GDM1 (cell line): ENCODE data around the gene SARDH.

Experiments
- DNase-seq: peaks from one replicate; lab custom pipeline; 2025; lab: John Stamatoyannopoulos, UW

SARDH gene

DNA sequence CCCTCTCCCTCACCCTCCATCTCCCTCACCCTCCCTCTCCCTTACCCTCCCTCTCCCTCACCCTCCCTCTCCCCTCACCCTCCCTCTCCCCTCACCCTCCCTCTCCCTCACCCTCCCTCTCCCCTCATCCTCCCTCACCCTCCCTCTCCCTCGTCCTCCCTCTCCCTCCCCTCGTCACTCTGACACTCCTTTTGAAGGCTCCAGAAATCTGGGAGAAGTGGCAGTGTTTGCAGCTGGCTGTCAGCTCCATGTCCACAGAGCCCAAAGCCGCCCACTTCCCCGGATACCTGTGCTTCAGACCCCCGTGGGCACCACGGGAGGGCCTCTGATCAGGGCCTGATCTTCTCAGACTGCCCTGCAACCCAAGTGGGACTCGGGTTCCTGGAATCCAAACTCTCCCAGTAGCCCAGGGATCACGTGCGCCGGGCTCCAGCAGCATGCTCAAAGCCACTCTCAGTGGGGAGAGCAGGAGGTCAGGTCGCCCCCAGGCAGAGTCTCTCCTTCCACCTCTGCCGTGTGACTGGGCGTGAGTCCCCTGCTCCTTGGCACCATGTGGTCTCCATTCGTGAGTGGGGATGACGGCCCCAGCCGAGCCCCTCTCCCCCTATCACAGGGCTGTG lies 68.9 kb downstream of the SARDH start:
- no peak for DNase-seq

DNA sequence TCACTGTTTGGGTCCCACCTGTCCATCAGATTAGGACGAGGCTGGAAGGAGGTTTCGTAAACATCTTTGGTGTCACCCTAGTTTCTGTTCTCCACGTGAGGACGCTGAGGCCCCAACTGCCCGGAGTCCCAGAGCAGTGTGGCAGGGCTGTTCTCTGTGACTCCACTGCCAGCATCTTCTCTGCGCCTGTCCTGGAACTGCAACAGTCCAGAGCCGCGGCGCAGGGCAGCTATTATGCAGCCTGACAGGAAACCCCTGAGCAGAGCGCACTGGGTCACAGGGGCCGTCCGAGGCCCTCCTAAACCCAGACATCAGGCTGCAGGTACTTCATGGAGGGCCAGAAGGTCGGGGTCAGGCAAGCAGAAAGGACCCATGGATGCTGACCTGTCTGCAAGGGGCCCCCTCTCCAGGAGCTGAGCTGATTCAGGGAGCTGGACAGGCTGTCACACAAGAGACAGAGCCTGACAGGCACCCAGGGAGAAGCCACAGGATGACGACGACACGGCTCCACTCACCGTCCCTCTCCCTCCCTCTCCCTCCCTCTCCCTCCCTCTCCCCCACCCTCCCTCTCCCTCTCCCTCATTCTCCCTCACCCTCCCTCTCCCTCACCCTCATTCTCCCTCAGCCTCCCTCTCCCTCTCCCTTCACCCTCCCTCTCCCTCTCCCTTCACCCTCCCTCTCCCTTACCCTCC lies 70.2 kb downstream of the SARDH start:
- no peak for DNase-seq

DNA sequence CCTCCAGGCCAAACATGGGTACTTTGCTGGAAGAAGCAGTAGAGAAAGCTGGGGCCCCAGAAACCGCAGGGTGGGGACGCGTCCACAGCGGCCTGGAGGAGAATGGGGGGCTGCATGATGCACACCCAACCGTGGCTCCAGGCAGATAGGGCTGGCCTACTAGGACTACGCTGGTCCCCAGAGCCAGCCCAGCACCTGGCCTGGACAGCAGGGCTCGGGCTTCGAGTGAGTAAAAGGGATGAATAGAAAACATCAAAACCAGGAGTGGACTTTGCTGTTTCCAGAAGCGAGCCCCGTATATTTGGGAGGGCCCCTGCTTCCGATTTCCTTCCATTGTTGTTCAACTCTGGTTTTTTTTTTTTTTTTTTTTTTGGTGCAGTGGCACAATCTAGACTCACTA lies 71.3 kb downstream of the SARDH start:
- DNase-seq = no peak

DNA sequence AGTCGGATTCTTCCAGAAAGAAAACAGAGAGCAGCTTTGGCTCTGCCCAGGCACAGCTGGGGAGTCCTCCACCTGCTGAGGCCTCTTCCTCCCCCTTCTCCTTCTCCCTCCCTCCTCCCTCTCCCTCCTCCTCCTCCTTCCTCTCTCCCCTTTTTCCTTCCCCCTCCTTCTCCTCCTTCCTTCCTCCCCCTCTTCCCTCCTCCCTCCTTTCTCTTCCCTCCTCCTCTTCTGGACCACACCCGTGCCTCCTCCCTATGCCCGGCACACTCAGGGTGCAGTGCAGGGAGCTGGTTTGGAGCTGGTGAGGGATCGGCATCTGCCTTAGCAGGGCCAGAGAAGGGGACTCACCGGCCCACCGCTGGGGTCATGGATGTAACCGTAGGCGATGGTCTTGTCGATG lies 71.8 kb downstream of the SARDH start:
- DNase-seq = no peak

DNA sequence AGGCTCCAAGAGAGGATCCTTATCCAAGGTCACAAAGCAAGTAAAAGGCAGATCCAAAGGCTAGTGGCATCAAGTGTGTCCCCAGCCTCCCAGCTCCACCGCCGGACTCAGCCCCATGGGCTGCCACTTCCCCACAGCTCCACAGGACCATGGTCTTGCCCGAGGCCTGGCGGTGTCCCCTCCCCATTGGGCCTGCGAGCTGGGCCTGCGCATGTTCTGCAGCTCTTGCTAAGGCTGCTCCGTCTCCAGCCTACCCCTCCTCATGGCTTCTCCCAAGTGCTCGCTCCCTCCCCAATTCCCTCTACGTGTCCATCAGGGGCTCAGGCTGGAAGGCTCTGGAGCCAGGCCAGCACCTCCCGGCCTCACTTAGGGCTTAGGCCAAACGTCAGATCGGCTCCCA lies 72.6 kb downstream of the SARDH start:
- DNase-seq = no peak

DNA sequence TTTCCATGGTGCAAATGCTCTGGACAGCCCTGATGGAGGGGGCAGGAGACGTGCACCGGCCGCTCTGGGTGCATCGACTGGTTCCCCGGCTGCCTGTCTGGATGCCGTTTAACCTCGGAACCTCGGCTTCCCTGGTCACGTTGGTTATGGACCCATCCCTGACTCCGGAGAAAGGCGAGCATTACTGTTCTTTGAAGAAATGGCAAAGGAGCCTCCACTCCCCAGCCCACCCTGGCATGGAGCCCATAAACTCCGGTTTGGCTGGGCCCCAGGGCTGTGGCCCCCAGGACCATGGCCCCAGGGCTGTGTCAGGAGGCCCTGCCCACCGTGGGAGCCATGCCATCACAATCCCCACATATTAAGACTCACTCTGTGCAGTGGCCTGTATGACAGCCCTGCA lies 73.1 kb downstream of the SARDH start:
- DNase-seq = no peak

DNA sequence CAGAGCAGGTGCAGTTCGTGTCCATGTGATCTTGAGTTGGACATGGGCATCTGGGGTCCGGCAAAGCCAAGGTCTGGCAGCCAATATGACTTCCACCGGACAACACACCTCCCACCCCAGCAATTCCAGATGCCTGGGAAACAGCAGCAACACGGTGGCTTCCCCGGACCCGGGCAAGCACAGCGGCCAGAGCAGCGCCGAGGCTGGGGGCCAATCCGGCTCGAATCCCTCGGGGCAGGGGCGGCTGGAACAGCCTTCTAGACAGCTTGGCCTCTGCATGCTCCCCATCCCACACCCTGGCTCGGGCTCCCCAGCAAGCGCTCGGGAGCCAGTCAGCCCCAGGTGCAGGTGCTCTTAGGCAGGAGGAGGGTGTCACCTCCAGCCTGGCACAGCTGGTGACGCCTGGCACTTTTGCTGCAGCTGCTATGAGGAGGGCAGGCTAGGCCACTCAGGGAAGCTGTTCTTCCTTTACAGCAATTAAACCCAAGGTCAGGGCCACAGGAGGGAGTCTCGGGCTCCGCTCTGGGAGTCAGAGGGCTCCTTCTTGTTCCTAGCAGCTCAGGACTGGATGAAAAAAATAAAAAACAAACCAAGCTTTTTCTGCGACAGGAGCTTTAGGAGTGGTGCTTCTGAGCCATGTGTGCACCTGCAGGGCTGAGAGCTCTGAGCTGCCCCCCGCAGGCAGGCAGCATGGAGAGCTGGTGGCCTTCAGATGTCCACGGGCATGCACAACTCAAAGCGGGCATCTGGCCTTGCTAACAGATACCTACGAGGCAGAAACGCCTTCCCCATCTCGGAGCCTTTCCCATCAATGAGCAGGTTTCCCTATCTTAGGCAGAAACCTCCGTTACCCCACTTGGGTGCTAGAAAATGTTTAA lies 73.7 kb downstream of the SARDH start:
- no peak for DNase-seq

DNA sequence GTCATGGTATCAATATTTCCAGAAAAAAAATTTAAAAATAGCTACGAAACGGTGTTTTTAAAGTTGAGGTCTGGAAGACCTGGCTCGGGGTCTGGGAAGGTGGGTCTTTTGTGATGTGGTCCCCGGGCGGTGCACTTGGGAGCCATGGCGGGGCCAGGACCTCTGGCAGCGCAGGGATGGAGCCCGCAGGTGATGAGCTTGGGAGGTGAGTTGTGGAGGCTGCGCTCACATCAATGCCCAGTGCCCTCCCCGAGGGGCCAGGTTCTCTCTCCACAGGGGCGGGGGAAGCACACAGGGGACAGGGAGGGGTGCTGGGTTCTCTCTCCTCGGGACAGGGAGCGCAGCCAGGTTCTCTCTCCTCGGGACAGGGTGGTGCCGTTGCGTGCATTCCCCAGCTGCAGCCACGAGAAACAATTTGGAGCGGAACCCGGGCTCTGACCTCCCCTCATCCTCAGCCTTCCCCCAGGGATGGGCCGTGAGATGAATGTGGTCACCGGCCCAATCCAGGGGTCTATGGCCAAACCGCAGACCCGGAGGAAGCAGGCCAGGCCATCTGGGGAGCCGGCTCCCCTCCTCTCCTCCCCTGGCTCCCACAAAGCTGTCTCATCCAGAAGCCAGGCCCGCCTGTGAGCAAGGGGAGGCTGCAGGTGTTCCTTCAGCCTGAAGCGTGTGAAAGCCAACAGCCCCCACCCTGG lies 76.2 kb downstream of the SARDH start:
- no peak for DNase-seq

DNA sequence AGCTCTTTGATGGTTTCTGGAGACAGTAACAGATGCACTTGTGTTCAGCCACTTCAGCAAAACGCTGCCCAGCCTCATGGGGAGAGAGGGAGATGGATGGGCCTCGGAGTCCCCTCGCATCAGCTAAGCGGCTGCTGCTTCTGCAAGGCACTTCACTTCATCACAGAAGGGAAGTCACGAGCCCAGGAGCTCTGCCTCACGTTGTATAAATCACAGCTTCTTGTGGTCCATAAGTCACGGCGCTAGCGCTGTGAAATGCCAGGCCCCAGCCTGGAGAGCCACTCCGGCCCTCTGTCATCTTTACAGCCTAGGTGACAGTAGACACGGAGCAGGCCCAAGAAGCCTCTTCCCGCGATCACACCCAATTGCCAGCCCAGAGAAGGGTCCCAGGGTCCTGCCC lies 78.6 kb downstream of the SARDH start:
- no peak for DNase-seq

DNA sequence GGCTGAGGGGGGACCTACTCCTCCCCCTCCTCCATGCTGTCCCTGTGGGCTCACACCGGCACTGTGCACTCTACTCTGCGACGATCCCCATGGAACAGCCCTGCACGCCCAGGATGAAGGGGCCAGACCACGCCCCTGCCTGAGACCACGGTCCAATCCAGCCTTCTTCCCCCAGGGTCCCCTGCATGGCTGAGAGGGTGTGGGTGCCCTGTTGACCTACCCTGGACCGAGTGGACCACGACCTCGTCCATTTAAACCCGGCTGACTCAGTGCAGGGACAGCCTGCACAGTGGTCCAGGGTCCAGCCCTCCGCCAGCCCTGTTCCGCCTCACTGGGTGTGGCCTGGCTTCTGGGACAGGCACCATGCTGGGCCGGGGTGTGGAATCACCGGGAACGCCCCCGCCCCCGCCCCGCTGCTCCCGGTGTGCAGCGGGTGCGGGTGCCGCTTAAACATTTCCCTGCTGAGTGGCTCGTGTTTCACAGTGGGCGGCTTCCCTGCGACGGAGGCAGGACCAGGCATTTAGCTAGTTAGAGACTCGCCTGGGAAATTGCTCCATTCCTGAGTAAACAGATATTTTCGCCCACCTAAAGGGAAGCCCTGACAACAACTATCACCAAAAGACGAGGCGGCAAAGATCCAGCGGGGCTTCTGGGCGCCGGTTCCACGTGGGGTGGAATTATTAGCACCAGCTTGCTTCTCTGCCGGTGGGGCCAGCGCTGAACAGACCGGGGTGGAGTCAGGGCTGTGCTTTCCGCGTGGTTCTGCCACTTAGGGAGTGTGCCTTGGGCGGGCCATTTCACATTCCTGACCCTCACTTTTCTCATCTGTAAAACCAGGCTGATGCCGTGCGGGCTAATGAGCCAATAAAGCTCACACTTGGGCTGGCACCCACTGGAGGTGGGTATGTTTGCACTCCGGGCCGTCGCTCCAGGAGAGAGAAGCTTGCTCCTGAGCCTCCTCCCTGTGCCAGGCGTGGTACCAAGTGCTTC lies 79.4 kb downstream of the SARDH start:
- no peak for DNase-seq

DNA sequence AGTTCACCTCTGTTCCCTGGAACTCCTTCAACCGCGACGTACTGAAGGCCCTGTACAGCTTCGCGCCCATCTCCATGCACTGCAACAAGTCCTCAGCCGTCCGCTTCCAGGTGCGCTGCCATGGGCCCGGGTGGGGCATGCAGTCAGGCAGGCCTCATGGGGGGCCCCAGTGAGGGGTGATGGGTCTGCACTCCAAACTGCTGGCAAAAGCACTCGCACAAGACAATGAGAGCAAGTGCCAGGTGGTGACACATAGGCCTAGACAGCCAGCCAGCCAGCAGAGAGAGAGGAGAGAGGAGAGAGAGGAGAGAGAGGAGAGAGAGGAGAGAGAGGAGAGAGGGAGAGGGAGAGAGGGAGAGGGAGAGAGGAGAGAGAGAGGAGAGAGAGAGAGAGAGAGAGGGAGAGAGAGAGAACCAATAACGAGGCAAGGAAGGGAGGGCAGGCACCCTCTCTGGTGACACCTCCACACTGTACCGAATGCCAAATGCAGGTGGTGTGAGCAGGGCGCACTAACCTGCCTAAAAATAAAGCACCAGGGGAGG lies 81.0 kb downstream of the SARDH start:
- DNase-seq = no peak

DNA sequence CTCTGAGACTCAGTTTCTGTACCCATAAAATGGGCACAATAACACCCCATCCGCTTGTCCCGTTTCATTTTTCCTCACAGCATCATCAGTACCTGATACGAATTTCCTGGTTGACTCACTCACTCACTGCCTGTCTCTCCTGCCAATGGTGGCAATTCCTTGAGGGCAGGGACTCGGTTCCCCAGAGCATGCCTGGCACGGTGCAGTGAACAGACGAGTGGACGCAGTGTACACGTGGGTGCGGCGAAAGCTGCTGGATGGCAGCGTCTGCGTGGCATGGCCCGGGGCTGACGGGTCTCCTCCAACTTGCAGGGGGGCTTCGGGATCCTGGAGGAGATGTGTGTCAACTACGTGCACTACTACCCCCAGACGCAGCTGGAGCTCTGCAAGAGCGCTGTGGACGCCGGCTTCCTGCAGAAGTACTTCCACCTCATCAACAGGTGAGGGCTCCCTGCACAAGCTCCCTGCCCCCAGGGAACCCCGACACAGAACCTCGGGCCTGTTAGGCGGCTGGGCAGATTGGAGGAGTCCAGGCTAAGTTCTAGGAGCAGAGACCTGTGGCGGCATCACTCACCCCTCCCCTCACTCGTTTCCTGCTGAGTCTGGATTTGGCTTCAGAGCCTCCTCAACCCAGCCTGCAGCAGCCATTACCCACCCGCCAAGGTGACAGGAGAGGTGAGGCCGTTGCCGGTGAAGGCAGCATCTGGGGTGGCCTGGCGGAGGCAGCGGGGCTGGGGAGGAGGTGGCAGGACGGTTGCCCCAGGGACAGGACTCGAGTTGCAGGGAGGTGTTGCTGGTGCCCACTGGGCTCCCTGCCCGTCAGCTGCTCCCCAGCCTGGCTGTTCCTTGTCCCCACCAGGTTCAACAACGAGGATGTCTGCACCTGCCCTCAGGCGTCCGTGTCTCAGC lies 81.7 kb downstream of the SARDH start:
- DNase-seq = no peak

DNA sequence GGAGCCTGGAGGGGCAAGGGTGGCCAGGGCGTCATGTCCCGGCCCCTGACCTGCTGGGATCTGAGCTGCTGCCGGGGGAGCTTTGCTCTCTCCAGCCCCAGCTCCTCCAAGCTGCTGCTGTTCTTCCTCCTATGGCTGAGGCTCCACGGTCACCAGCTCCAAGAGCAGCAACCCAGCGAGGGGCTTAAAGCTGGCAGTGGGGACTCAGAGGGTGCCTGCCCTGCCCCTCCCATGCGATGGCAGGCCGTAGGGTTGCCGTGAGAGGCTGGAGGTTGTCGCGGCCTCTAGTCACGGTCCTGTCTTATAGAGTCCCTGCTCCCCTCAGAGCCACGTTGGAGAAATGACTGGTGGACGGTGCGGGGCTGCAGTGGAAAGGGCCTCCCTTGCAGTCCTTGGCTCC lies 82.5 kb downstream of the SARDH start:
- DNase-seq = no peak

DNA sequence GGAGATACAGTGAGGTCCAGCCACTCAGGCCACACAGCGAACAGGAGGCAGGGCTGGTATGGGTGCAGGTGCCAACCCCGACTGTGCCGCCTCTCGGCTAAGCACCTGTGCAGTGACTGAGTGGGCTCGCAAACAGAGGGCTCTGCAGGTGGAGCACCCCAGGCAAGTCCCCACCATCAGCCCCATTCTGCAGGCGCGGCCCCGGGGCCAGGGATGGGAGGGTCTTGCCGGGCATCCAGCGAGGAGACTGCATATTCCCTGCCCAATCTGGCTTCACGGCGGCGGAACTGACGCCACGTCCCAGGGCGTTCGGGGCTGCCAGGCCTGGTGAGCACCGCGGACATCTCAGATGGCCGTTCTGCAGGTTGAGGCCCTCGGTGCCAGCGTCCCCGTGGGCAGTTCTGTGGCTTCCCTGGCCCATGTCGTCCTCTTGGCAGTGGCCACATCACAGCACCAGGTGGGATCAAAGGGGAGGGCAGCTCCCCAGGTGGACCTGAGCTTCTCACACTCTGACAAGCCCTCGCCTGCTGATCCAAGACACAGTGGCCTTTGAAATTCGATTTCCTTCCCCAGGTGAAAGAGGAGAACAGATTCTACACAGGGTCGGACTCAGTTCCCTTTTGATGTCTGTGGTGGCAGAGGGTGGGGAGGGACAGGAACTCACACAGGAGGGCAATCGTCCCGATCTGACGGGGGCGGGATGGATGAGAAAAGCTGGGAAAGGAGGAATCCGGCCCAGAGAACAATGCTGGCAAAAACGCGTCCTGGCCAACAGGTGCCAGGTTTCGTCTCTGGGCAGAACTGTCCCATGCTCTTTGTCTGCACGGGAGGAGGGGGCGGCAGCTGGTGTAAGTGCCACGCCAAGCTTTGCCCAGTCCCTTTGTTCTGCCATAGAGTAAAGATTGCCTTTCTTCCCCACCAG lies 83.2 kb downstream of the SARDH start:
- no peak for DNase-seq

DNA sequence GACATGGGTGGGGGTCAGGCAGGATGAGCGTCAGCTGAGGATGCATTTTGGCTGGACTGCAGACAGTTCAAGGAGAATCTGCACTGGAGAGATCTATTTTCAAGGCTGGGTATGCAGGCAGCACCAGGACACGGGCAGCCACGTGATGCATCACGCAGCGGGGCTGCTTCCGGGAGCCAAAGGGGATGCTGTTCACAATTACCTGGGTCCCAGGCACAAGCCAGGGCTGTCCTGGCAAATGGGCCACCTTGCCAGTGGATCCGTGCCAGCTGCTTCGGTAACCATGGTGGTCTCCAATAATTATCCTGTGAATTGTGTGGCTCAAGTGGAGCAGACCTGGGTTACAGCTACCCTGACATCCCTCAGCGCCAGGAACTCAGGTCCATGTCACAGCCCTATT lies 84.5 kb downstream of the SARDH start:
- no peak for DNase-seq

DNA sequence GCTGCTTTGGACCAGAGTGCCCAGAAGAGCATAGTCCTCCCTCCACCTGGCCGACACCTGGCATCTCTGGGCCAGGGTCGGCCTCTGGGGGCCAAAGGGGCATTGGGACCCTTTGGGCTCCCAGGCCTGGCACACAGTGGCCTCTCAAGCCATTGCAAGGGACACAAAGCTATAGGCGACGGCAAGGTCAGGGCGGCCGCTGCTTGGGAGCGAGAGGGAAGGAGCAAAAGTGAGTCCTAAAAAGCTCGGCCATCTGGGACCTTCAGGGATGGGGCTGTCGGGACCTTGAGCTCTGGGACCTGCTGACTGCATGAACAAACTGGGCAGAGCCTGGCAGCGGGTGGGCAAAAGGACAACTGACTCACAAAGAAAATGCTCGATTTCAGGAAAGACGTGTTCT lies 88.1 kb downstream of the SARDH start:
- DNase-seq = no peak

DNA sequence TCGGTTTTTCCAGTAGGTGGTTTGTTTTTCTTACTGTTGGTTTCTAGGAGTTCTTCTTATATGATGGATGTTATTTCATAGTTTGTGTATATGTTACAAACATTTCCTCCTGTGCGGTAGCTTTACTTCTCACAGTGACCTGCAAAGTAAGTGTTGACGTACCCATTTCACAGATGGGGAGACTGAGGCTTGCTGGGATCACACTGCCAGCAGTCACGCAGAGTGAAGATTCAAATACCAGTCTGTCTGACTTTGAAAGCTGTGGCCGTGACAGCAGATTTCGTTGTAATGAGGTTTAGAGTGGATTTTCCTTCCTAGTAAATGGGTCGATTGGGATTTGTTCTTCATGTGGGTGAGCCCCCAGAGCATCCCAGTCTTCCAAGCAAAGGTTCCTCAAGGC lies 89.0 kb downstream of the SARDH start:
- DNase-seq = no peak

DNA sequence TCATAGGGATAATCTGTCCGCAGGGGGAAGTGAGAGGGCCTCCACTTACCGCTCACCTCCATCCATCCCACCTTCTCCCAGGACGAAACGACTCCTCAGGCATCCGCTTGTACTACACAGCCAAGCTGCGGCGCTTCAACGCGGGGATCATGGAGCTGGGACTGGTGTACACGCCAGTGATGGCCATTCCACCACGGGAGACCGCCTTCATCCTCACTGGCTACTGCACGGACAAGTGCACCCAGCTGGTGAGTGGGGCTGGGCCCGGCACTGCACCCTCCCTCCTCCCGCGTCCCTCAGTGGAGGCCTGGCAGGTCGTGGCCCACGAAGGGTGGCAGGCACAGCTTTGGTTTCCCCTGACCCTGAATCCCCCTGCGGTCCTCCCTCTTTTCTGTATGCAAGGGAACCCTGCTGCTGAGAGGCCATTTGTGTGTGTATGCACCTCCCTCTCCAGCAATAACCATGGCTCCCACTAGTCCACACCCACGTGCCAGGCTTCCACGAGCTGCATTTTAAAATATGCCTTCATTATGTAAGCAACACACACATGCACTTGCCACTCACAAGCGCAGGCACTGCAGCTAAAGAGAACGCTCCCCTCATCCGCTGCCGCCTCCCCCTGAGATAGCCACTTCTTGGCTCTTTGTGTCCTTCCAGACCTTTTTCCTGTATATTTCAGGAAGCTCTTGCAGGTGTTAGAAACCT lies 90.2 kb downstream of the SARDH start:
- no peak for DNase-seq
